ENCODE results near the gene KLHL1.

Gene KLHL1

GRCh38 chr13:70023516-70023915 lies 84.7 kb downstream of the KLHL1 start:
- Histone ChIP-seq H3K4me1 (ENCODE audit: control insufficient read depth in 1 of 2, insufficient read depth in 2 of 2, low read length in 2 of 2) (no peaks in the 10 kb centered on the region), H3K27ac (ENCODE audit: low read depth, low read length) (no peak overlapping the region), H3K27me3 (ENCODE audit: control insufficient read depth in 1 of 2, insufficient read depth in 2 of 2, low read length in 2 of 2) (no peaks in the 10 kb centered on the region), H3K4me3 (ENCODE audit: low read depth in 1 of 2, low read length in 2 of 2) (no peak overlapping the region), H3K9ac (ENCODE audit: low read depth in 1 of 2, low read length in 2 of 2) (no peak overlapping the region), H3K9me3 (ENCODE audit: control insufficient read depth in 1 of 2, low read length in 2 of 2) (no peaks in the 10 kb centered on the region), H3K36me3 (ENCODE audit: control insufficient read depth in 1 of 2, insufficient read depth in 2 of 2, low read length in 2 of 2) (no peaks in the 10 kb centered on the region)

GRCh38 chr13:70022646-70023045 lies 85.6 kb downstream of the KLHL1 start:
- no peaks in the 10 kb centered on the region for H3K9me3 ChIP-seq (ENCODE audit: control insufficient read depth in 1 of 2, low read length in 2 of 2)
- H3K27ac ChIP-seq (ENCODE audit: low read depth, low read length): no peak overlapping the region
- no peaks in the 10 kb centered on the region for H3K4me1 ChIP-seq (ENCODE audit: control insufficient read depth in 1 of 2, insufficient read depth in 2 of 2, low read length in 2 of 2)
- H3K36me3 ChIP-seq (ENCODE audit: control insufficient read depth in 1 of 2, insufficient read depth in 2 of 2, low read length in 2 of 2): no peaks in the 10 kb centered on the region
- H3K4me3 ChIP-seq (ENCODE audit: low read depth in 1 of 2, low read length in 2 of 2): no peak overlapping the region
- no peak overlapping the region for H3K9ac ChIP-seq (ENCODE audit: low read depth in 1 of 2, low read length in 2 of 2)
- H3K27me3 ChIP-seq (ENCODE audit: control insufficient read depth in 1 of 2, insufficient read depth in 2 of 2, low read length in 2 of 2): no peaks in the 10 kb centered on the region

- Histone ChIP-seq H3K9me3 (ENCODE audit: control insufficient read depth in 1 of 2, low read length in 2 of 2) (peaks cover 0 to 8% of the 10 kb centered on the region in 2 donors), H3K9ac (ENCODE audit: low read depth in 1 of 2, low read length in 2 of 2) (no peak overlapping the region)
Measured at GRCh38 chr13:70016116-70016515, 92.1 kb downstream of the KLHL1 start.

GRCh38 chr13:70014337-70014736 lies 93.9 kb downstream of the KLHL1 start:
- no peaks in the 10 kb centered on the region for H3K36me3 ChIP-seq (ENCODE audit: control insufficient read depth in 1 of 2, insufficient read depth in 2 of 2, low read length in 2 of 2)
- no peak overlapping the region for H3K4me3 ChIP-seq (ENCODE audit: low read depth in 1 of 2, low read length in 2 of 2)
- no peak overlapping the region for H3K9ac ChIP-seq (ENCODE audit: low read depth in 1 of 2, low read length in 2 of 2)
- H3K4me1 ChIP-seq (ENCODE audit: control insufficient read depth in 1 of 2, insufficient read depth in 2 of 2, low read length in 2 of 2): no peaks in the 10 kb centered on the region
- H3K27ac ChIP-seq (ENCODE audit: low read depth, low read length): no peak overlapping the region
- H3K9me3 ChIP-seq (ENCODE audit: control insufficient read depth in 1 of 2, low read length in 2 of 2): peaks cover 0 to 8% of the 10 kb centered on the region in 2 donors
- H3K27me3 ChIP-seq (ENCODE audit: control insufficient read depth in 1 of 2, insufficient read depth in 2 of 2, low read length in 2 of 2): no peaks in the 10 kb centered on the region

More at GRCh38 chr13:70016116-70016515, 92.1 kb downstream of the KLHL1 start:
- Histone ChIP-seq H3K4me1 (ENCODE audit: control insufficient read depth in 1 of 2, insufficient read depth in 2 of 2, low read length in 2 of 2) (no peaks in the 10 kb centered on the region), H3K27me3 (ENCODE audit: control insufficient read depth in 1 of 2, insufficient read depth in 2 of 2, low read length in 2 of 2) (no peaks in the 10 kb centered on the region), H3K36me3 (ENCODE audit: control insufficient read depth in 1 of 2, insufficient read depth in 2 of 2, low read length in 2 of 2) (no peaks in the 10 kb centered on the region), H3K4me3 (ENCODE audit: low read depth in 1 of 2, low read length in 2 of 2) (no peak overlapping the region), H3K27ac (ENCODE audit: low read depth, low read length) (no peak overlapping the region)

- H3K27ac ChIP-seq (ENCODE audit: low read depth, low read length): no peak overlapping the region
- no peak overlapping the region for H3K9ac ChIP-seq (ENCODE audit: low read depth in 1 of 2, low read length in 2 of 2)
- H3K36me3 ChIP-seq (ENCODE audit: control insufficient read depth in 1 of 2, insufficient read depth in 2 of 2, low read length in 2 of 2): no peaks in the 10 kb centered on the region
- H3K27me3 ChIP-seq (ENCODE audit: control insufficient read depth in 1 of 2, insufficient read depth in 2 of 2, low read length in 2 of 2): no peaks in the 10 kb centered on the region
- H3K4me1 ChIP-seq (ENCODE audit: control insufficient read depth in 1 of 2, insufficient read depth in 2 of 2, low read length in 2 of 2): no peaks in the 10 kb centered on the region
- no peak overlapping the region for H3K4me3 ChIP-seq (ENCODE audit: low read depth in 1 of 2, low read length in 2 of 2)
- H3K9me3 ChIP-seq (ENCODE audit: control insufficient read depth in 1 of 2, low read length in 2 of 2): no peaks in the 10 kb centered on the region
Measured at GRCh38 chr13:69999875-70000274, 108.4 kb downstream of the KLHL1 start.

GRCh38 chr13:69997061-69997460 lies 111.2 kb downstream of the KLHL1 start:
- H3K36me3 ChIP-seq (ENCODE audit: control insufficient read depth in 1 of 2, insufficient read depth in 2 of 2, low read length in 2 of 2): no peaks in the 10 kb centered on the region
- H3K9ac ChIP-seq (ENCODE audit: low read depth in 1 of 2, low read length in 2 of 2): no peak overlapping the region
- H3K27me3 ChIP-seq (ENCODE audit: control insufficient read depth in 1 of 2, insufficient read depth in 2 of 2, low read length in 2 of 2): no peaks in the 10 kb centered on the region
- H3K27ac ChIP-seq (ENCODE audit: low read depth, low read length): no peak overlapping the region
- H3K4me3 ChIP-seq (ENCODE audit: low read depth in 1 of 2, low read length in 2 of 2): no peak overlapping the region
- no peaks in the 10 kb centered on the region for H3K9me3 ChIP-seq (ENCODE audit: control insufficient read depth in 1 of 2, low read length in 2 of 2)
- no peaks in the 10 kb centered on the region for H3K4me1 ChIP-seq (ENCODE audit: control insufficient read depth in 1 of 2, insufficient read depth in 2 of 2, low read length in 2 of 2)

- H3K4me3 ChIP-seq (ENCODE audit: low read depth in 1 of 2, low read length in 2 of 2): no peak overlapping the region
- no peak overlapping the region for H3K9ac ChIP-seq (ENCODE audit: low read depth in 1 of 2, low read length in 2 of 2)
- H3K9me3 ChIP-seq (ENCODE audit: control insufficient read depth in 1 of 2, low read length in 2 of 2): no peaks in the 10 kb centered on the region
- no peaks in the 10 kb centered on the region for H3K27me3 ChIP-seq (ENCODE audit: control insufficient read depth in 1 of 2, insufficient read depth in 2 of 2, low read length in 2 of 2)
- no peak overlapping the region for H3K27ac ChIP-seq (ENCODE audit: low read depth, low read length)
- H3K4me1 ChIP-seq (ENCODE audit: control insufficient read depth in 1 of 2, insufficient read depth in 2 of 2, low read length in 2 of 2): no peaks in the 10 kb centered on the region
- no peaks in the 10 kb centered on the region for H3K36me3 ChIP-seq (ENCODE audit: control insufficient read depth in 1 of 2, insufficient read depth in 2 of 2, low read length in 2 of 2)
Measured at GRCh38 chr13:69980799-69981198, 127.5 kb downstream of the KLHL1 start.

GRCh38 chr13:69975496-69975895 lies 132.8 kb downstream of the KLHL1 start:
- no peak overlapping the region for H3K27ac ChIP-seq (ENCODE audit: low read depth, low read length)

GRCh38 chr13:69970520-69970919 lies 137.7 kb downstream of the KLHL1 start:
- H3K9ac ChIP-seq (ENCODE audit: low read depth in 1 of 2, low read length in 2 of 2): no peak overlapping the region
- H3K27ac ChIP-seq (ENCODE audit: low read depth, low read length): no peak overlapping the region
- no peaks in the 10 kb centered on the region for H3K9me3 ChIP-seq (ENCODE audit: control insufficient read depth in 1 of 2, low read length in 2 of 2)
- H3K4me3 ChIP-seq (ENCODE audit: low read depth in 1 of 2, low read length in 2 of 2): no peak overlapping the region
- H3K36me3 ChIP-seq (ENCODE audit: control insufficient read depth in 1 of 2, insufficient read depth in 2 of 2, low read length in 2 of 2): no peaks in the 10 kb centered on the region
- H3K4me1 ChIP-seq (ENCODE audit: control insufficient read depth in 1 of 2, insufficient read depth in 2 of 2, low read length in 2 of 2): no peaks in the 10 kb centered on the region
- no peaks in the 10 kb centered on the region for H3K27me3 ChIP-seq (ENCODE audit: control insufficient read depth in 1 of 2, insufficient read depth in 2 of 2, low read length in 2 of 2)

More at GRCh38 chr13:69975496-69975895, 132.8 kb downstream of the KLHL1 start:
- no peaks in the 10 kb centered on the region for H3K36me3 ChIP-seq (ENCODE audit: control insufficient read depth in 1 of 2, insufficient read depth in 2 of 2, low read length in 2 of 2)
- no peaks in the 10 kb centered on the region for H3K9me3 ChIP-seq (ENCODE audit: control insufficient read depth in 1 of 2, low read length in 2 of 2)
- no peaks in the 10 kb centered on the region for H3K4me1 ChIP-seq (ENCODE audit: control insufficient read depth in 1 of 2, insufficient read depth in 2 of 2, low read length in 2 of 2)
- no peak overlapping the region for H3K9ac ChIP-seq (ENCODE audit: low read depth in 1 of 2, low read length in 2 of 2)
- H3K27me3 ChIP-seq (ENCODE audit: control insufficient read depth in 1 of 2, insufficient read depth in 2 of 2, low read length in 2 of 2): no peaks in the 10 kb centered on the region
- no peak overlapping the region for H3K4me3 ChIP-seq (ENCODE audit: low read depth in 1 of 2, low read length in 2 of 2)

- H3K4me3 ChIP-seq (ENCODE audit: low read depth in 1 of 2, low read length in 2 of 2): no peak overlapping the region
- H3K4me1 ChIP-seq (ENCODE audit: control insufficient read depth in 1 of 2, insufficient read depth in 2 of 2, low read length in 2 of 2): no peaks in the 10 kb centered on the region
- H3K9ac ChIP-seq (ENCODE audit: low read depth in 1 of 2, low read length in 2 of 2): no peak overlapping the region
- H3K9me3 ChIP-seq (ENCODE audit: control insufficient read depth in 1 of 2, low read length in 2 of 2): no peaks in the 10 kb centered on the region
- no peaks in the 10 kb centered on the region for H3K27me3 ChIP-seq (ENCODE audit: control insufficient read depth in 1 of 2, insufficient read depth in 2 of 2, low read length in 2 of 2)
- H3K27ac ChIP-seq (ENCODE audit: low read depth, low read length): no peak overlapping the region
- no peaks in the 10 kb centered on the region for H3K36me3 ChIP-seq (ENCODE audit: control insufficient read depth in 1 of 2, insufficient read depth in 2 of 2, low read length in 2 of 2)
Measured at GRCh38 chr13:69959046-69959445, 149.2 kb downstream of the KLHL1 start.

GRCh38 chr13:69956839-69957238 lies 151.4 kb downstream of the KLHL1 start:
- no peaks in the 10 kb centered on the region for H3K4me1 ChIP-seq (ENCODE audit: control insufficient read depth in 1 of 2, insufficient read depth in 2 of 2, low read length in 2 of 2)
- no peak overlapping the region for H3K4me3 ChIP-seq (ENCODE audit: low read depth in 1 of 2, low read length in 2 of 2)
- H3K9ac ChIP-seq (ENCODE audit: low read depth in 1 of 2, low read length in 2 of 2): no peak overlapping the region
- no peaks in the 10 kb centered on the region for H3K36me3 ChIP-seq (ENCODE audit: control insufficient read depth in 1 of 2, insufficient read depth in 2 of 2, low read length in 2 of 2)
- no peaks in the 10 kb centered on the region for H3K9me3 ChIP-seq (ENCODE audit: control insufficient read depth in 1 of 2, low read length in 2 of 2)
- no peaks in the 10 kb centered on the region for H3K27me3 ChIP-seq (ENCODE audit: control insufficient read depth in 1 of 2, insufficient read depth in 2 of 2, low read length in 2 of 2)
- H3K27ac ChIP-seq (ENCODE audit: low read depth, low read length): no peak overlapping the region

Measured in duodenal mucosa (tissue), 2 donors.